Fibroblast of pulmonary artery (primary cell): ENCODE measurements around the gene POU3F3.

ENCODE experiments used
- DNase-seq: peaks from one replicate; pipeline ENCODE4 v3.0.0-alpha.2; 2010; ENCODE audit warnings: low read depth
- H3K4me3 ChIP-seq: replicated peaks from 2 replicates; pipeline ENCODE4 v1.5.1; 2011; ENCODE audit warnings: low read depth, mild to moderate bottlenecking, control low read depth, low read length, moderate library complexity
- TF ChIP-seq, protein P1 (sequence below): IDR thresholded peaks from 2 replicates; pipeline ENCODE4 v1.5.1; 2011; ENCODE audit warnings: mild to moderate bottlenecking, control low read depth, low read length, inconsistent platforms; ENCODE audit errors: missing control alignments

POU3F3 gene

GRCh38 chr2:104825124-104825865 lies 28.6 kb upstream of the POU3F3 start:
- DNase-seq: no peak
- no peak overlapping the region for H3K4me3 ChIP-seq
- TF ChIP-seq, protein P1, sequence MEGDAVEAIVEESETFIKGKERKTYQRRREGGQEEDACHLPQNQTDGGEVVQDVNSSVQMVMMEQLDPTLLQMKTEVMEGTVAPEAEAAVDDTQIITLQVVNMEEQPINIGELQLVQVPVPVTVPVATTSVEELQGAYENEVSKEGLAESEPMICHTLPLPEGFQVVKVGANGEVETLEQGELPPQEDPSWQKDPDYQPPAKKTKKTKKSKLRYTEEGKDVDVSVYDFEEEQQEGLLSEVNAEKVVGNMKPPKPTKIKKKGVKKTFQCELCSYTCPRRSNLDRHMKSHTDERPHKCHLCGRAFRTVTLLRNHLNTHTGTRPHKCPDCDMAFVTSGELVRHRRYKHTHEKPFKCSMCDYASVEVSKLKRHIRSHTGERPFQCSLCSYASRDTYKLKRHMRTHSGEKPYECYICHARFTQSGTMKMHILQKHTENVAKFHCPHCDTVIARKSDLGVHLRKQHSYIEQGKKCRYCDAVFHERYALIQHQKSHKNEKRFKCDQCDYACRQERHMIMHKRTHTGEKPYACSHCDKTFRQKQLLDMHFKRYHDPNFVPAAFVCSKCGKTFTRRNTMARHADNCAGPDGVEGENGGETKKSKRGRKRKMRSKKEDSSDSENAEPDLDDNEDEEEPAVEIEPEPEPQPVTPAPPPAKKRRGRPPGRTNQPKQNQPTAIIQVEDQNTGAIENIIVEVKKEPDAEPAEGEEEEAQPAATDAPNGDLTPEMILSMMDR: no peak

- H3K4me3 ChIP-seq: no peak overlapping the region
- TF ChIP-seq, protein P1: no peak
- no peak for DNase-seq
Measured at GRCh38 chr2:104826016-104826415, 27.9 kb upstream of the POU3F3 start.

GRCh38 chr2:104831742-104832141 lies 22.2 kb upstream of the POU3F3 start:
- H3K4me3 ChIP-seq: no peak overlapping the region
- TF ChIP-seq, protein P1: no peak
- DNase-seq: no peak

DNA sequence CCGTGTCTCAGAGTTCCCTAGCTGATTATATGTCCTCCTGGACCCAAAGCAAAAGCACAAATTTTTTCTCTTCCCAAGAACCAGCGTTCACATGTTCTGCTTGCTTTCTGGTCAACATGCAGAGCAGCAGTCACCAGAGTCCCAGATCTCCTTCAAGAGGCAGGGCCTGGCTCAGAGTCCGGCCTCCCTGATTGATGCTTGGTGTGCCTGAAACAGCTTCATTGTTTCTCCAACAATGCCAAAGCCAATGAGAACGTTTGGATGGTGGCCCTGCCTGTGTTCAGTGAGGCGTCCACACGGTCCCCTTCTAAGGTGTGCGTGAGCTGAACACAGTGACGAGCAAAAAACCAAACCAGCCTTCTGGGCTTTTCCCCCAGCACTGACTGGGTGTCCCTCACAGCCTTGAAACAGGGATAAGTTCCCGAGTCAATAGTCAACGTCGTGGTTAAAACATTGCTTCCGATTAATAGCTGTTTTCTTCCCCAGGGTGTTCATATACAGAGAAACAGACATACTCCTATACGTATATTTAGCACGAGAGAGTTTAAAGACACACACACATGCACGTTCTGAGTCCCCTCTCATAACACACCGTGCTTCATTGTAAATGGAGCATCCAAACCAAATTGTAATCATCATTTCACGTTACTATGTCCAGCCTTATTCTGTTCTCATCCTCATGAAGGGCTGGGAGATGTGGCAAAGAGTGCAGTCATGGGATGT lies 19.3 kb upstream of the POU3F3 start:
- TF ChIP-seq, protein P1: no peak
- H3K4me3 ChIP-seq: no peak overlapping the region
- DNase-seq: no peak

GRCh38 chr2:104836265-104836664 lies 17.6 kb upstream of the POU3F3 start:
- no peak for DNase-seq
- H3K4me3 ChIP-seq: no peak overlapping the region
- TF ChIP-seq, protein P1: no peak

DNA sequence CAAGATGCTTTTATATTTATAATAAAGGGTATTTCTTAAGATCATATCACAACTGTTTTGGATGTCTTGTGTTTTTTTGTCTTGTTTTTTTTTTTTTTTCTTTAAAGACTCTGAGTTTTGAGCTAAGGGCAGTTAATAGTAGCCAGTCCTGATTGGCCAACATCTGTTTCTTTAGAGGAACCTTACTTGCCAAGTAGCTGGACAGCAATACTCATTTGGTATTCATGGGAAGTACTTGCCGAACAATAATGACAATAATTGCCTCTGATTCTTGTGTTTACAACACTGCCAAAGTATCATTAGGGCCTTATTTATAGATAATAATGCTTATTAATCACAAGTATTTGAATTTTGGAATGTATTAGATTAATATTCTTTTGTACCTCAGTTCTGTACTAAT lies 17.1 kb upstream of the POU3F3 start:
- TF ChIP-seq, protein P1: no peak
- H3K4me3 ChIP-seq: no peak overlapping the region
- no peak for DNase-seq

DNA sequence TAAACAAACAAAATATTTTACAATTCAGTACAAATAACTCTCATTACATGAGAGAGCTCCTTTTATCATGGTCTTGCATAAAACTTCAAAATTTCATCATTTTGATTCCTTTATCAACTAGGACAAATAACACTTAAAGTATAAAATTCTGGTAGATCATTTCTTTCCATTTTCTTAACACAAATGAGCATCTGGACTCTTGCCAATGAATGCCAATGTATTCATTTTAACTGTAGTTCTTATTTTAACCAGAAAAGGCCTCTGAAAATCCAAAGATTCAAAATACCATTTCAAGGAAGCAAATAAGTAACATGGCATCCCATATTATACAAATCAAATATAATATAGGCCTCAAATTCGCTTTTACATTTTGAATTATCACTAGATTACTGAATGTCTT lies 13.8 kb upstream of the POU3F3 start:
- no peak overlapping the region for H3K4me3 ChIP-seq

More for the DNA sequence above, 13.8 kb upstream of the POU3F3 start:
- TF ChIP-seq, protein P1: no peak
- DNase-seq: no peak
